H9 (cell line): ENCODE data around the gene RAB43. TPM values are rescaled to one million over a fixed set of nuclear protein-coding genes. Genes with fewer than 3 reads are reported as not detected.

Experiments
- DNase-seq: peaks from one replicate; pipeline ENCODE4 v3.0.0-alpha.2; 2017
- H2AFZ ChIP-seq: one replicate; pipeline ENCODE4 v1.6.1; 2013; ENCODE audit warnings: mild to moderate bottlenecking, low read length, control low read depth, moderate library complexity
- H2AK5ac ChIP-seq: 2 replicates; pipeline ENCODE4 v1.6.1; 2013; ENCODE audit warnings: low read length, control low read depth, mixed read lengths; ENCODE audit not compliant: insufficient read length
- H2BK120ac ChIP-seq: one replicate; pipeline ENCODE4 v1.6.1; 2013; ENCODE audit warnings: low read depth, mild to moderate bottlenecking, low read length, control low read depth, inconsistent platforms; ENCODE audit not compliant: poor library complexity, severe bottlenecking
- H2BK12ac ChIP-seq: 2 replicates; pipeline ENCODE4 v1.6.1; 2013; ENCODE audit warnings: low read length, control low read depth, mixed read lengths, low read depth; ENCODE audit not compliant: insufficient read length
- H2BK15ac ChIP-seq: 2 replicates; pipeline ENCODE4 v1.6.1; 2013; ENCODE audit warnings: low read depth, low read length, control low read depth
- H2BK20ac ChIP-seq: one replicate; pipeline ENCODE4 v1.6.1; 2013; ENCODE audit warnings: low read depth, mild to moderate bottlenecking, low read length, control low read depth, inconsistent platforms; ENCODE audit not compliant: poor library complexity, severe bottlenecking
- H2BK5ac ChIP-seq: 2 replicates; pipeline ENCODE4 v1.6.1; 2013; ENCODE audit warnings: low read length, control low read depth, mixed read lengths; ENCODE audit not compliant: insufficient read length
- H3K14ac ChIP-seq: 2 replicates; pipeline ENCODE4 v1.6.1; 2013; ENCODE audit warnings: low read length, control low read depth; ENCODE audit not compliant: insufficient read depth
- H3K18ac ChIP-seq: 2 replicates; pipeline ENCODE4 v1.6.1; 2013; ENCODE audit warnings: low read depth, mild to moderate bottlenecking, mixed read lengths, low read length, control low read depth; ENCODE audit not compliant: insufficient read length
- H3K23ac ChIP-seq: 2 replicates; pipeline ENCODE4 v1.6.1; 2013; ENCODE audit warnings: low read length, control low read depth, mixed read lengths, low read depth; ENCODE audit not compliant: insufficient read length
- H3K23me2 ChIP-seq: 2 replicates; pipeline ENCODE4 v1.6.1; 2013; ENCODE audit warnings: low read depth, mild to moderate bottlenecking, mixed read lengths, low read length, control low read depth; ENCODE audit not compliant: insufficient read length, poor library complexity, severe bottlenecking
- H3K27ac ChIP-seq: 2 replicates; pipeline ENCODE4 v1.5.1; 2013; ENCODE audit warnings: low read length, control low read depth, mixed read lengths, low read depth; ENCODE audit not compliant: insufficient read length
- H3K27me3 ChIP-seq: 2 replicates; pipeline ENCODE4 v1.6.1; 2013; ENCODE audit warnings: low read length, control low read depth, inconsistent platforms; ENCODE audit not compliant: insufficient read depth
- H3K4ac ChIP-seq: 2 replicates; pipeline ENCODE4 v1.6.1; 2013; ENCODE audit warnings: low read depth, mild to moderate bottlenecking, control low read depth, inconsistent platforms, low read length, moderate library complexity
- H3K4me1 ChIP-seq: 2 replicates; pipeline ENCODE4 v1.6.1; 2013; ENCODE audit warnings: low read length, control low read depth, inconsistent platforms; ENCODE audit not compliant: insufficient read depth
- H3K4me2 ChIP-seq: 2 replicates; pipeline ENCODE4 v1.6.1; 2013; ENCODE audit warnings: low read length, control low read depth, mixed read lengths; ENCODE audit not compliant: insufficient read length, insufficient read depth
- H3K56ac ChIP-seq: 2 replicates; pipeline ENCODE4 v1.6.1; 2013; ENCODE audit warnings: low read depth, mild to moderate bottlenecking, mixed read lengths, low read length, control low read depth; ENCODE audit not compliant: insufficient read length
- H3K79me1 ChIP-seq: 2 replicates; pipeline ENCODE4 v1.6.1; 2013; ENCODE audit warnings: low read depth, mild to moderate bottlenecking, moderate library complexity, low read length, control low read depth, inconsistent platforms; ENCODE audit not compliant: insufficient read depth, poor library complexity, severe bottlenecking
- H3K79me2 ChIP-seq: 2 replicates; pipeline ENCODE4 v1.6.1; 2013; ENCODE audit warnings: low read length, control low read depth, inconsistent platforms; ENCODE audit not compliant: insufficient read depth
- H3K9ac ChIP-seq: 2 replicates; pipeline ENCODE4 v1.6.1; 2013; ENCODE audit warnings: low read length, control low read depth, mixed read lengths; ENCODE audit not compliant: insufficient read length; ENCODE audit errors: extremely low read depth
- H3K9me3 ChIP-seq: one replicate; pipeline ENCODE4 v1.6.1; 2013; ENCODE audit warnings: low read depth, low read length, inconsistent platforms; ENCODE audit not compliant: control insufficient read depth
- H3T11ph ChIP-seq: one replicate; pipeline ENCODE4 v1.6.1; 2013; ENCODE audit warnings: mild to moderate bottlenecking, low read length, control low read depth, inconsistent platforms
- H4K20me1 ChIP-seq: one replicate; pipeline ENCODE4 v1.6.1; 2013; ENCODE audit not compliant: control insufficient read depth, insufficient read length, insufficient read depth
- H4K5ac ChIP-seq: 2 replicates; pipeline ENCODE4 v1.6.1; 2013; ENCODE audit warnings: low read depth, mild to moderate bottlenecking, mixed read lengths, low read length, control low read depth; ENCODE audit not compliant: insufficient read length
- H4K8ac ChIP-seq: replicated peaks from 2 replicates; pipeline ENCODE4 v1.6.1; 2013; ENCODE audit warnings: low read length, control low read depth, mixed read lengths, low read depth; ENCODE audit not compliant: insufficient read length
- H4K91ac ChIP-seq: 2 replicates; pipeline ENCODE4 v1.6.1; 2013; ENCODE audit warnings: low read depth, mild to moderate bottlenecking, moderate library complexity, mixed read lengths, low read length, control low read depth; ENCODE audit not compliant: insufficient read length
- H3K27ac Mint-ChIP-seq, 3 experiments: 2 replicates in 2 of 3; 3 replicates in 1 of 3; pipeline ENCODE4 v1.8.0; 2020 to 2021; ENCODE audit warnings: mixed read lengths in 3 of 3, mild to moderate bottlenecking in 1 of 3, moderate library complexity in 1 of 3
- H3K27me3 Mint-ChIP-seq: 2 replicates; pipeline ENCODE4 v1.8.0; 2021; ENCODE audit warnings: low read depth, mild to moderate bottlenecking, moderate library complexity, mixed read lengths
- H3K36me3 Mint-ChIP-seq, 3 experiments: 2 replicates in 2 of 3; 3 replicates in 1 of 3; pipeline ENCODE4 v1.8.0; 2020 to 2021; ENCODE audit warnings: low read depth in 3 of 3, mixed read lengths in 3 of 3; ENCODE audit not compliant: insufficient read depth in 1 of 3
- H3K4me1 Mint-ChIP-seq, 2 experiments: 2 replicates each; pipeline ENCODE4 v1.8.0; 2020; ENCODE audit warnings: mixed read lengths in 2 of 2
- H3K4me3 Mint-ChIP-seq, 2 experiments: 2 replicates in 1 of 2; 3 replicates in 1 of 2; pipeline ENCODE4 v1.8.0; 2020 to 2021; ENCODE audit warnings: mild to moderate bottlenecking in 2 of 2, mixed read lengths in 2 of 2, moderate library complexity in 1 of 2
- H3K9me3 Mint-ChIP-seq, 2 experiments: 2 replicates in 1 of 2; 3 replicates in 1 of 2; pipeline ENCODE4 v1.8.0; 2020; ENCODE audit warnings: mild to moderate bottlenecking in 2 of 2, mixed read lengths in 2 of 2, moderate library complexity in 1 of 2
- WGBS: extraction: QIAGEN DNeasy Blood & Tissue Kit; methylation state at CpG from one replicate; pipeline ENCODE4 v1.1.7; 2013; ENCODE audit warnings: missing lambda C conversion rate, low lambda C conversion rate, mixed read lengths; ENCODE audit not compliant: insufficient read length; ENCODE audit errors: extremely low coverage; 5-methylcytosine and 5-hydroxymethylcytosine counted together
- total RNA-seq: library from RNA; stranded (reverse); gene quantifications from 2 replicates; pipeline ENCODE4 v1.2.1, GENCODE V29; 2021
- TF ChIP-seq, protein P1 (sequence below): fragments of 200-600 bp; sonication (generic); conservative IDR thresholded peaks from 3 replicates; pipeline ENCODE4 v1.8.0; 2021; ENCODE audit warnings: antibody characterized with exemption, mild to moderate bottlenecking

Gene RAB43
- total RNA-seq, 1 experiment from 2014 or later = 13.6 TPM

DNA sequence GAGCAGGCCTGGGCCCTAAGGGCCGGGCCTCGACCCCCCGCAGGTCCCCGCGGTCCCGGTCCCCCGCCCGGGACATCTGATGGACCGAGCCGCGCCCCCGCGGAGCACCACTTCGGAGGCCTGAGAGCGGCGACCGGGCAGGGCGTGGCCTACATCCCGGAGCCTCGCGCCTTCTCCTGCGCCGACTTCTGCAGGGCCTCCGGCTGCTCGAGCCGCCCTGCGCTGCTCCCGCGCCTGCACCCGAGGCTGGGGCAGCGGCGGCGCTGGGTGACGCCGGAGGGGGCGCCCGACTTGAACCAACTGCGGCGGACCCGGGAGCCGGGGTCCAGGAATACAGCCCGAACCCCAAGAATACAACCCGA is 75.9 kb downstream of the RAB43 start:
- Mint-ChIP-seq H3K4me1 (peaks cover 0 to 15% of the 10 kb centered on the region in 2 experiments; a peak in 2 of 4 replicates), H3K4me3 (no peak overlapping the region), H3K9me3 (peaks cover 10 to 19% of the 10 kb centered on the region in 2 experiments; a peak in 4 of 5 replicates), H3K36me3 (peaks cover 0 to 6% (median 0%) of the 10 kb centered on the region in 3 experiments; a peak in 2 of 7 replicates), H3K27ac (no peak overlapping the region), H3K27me3 (peaks cover 2% of the 10 kb centered on the region; the same call in 1 of the 2 replicates)
- H4K8ac ChIP-seq = no peak overlapping the region
- no peak overlapping the region for H3K9ac ChIP-seq
- H3K18ac ChIP-seq = no peak overlapping the region
- no CpG with 5 or more reads among the region's 43 CpGs for WGBS
- no peak overlapping the region for H2AFZ ChIP-seq
- H3K27me3 ChIP-seq = no peaks in the 10 kb centered on the region
- DNase-seq = peak; percentile 58
- no peak overlapping the region for H3K4ac ChIP-seq
- no peaks in the 10 kb centered on the region; the same call in 1 of the 2 replicates for H3K4me1 ChIP-seq
- H2AK5ac ChIP-seq = no peak overlapping the region
- no peak overlapping the region for H2BK15ac ChIP-seq
- H4K91ac ChIP-seq = no peak overlapping the region
- no peaks in the 10 kb centered on the region for H3K23me2 ChIP-seq
- H2BK20ac ChIP-seq = no peak overlapping the region
- no peak overlapping the region for H2BK120ac ChIP-seq
- H3K27ac ChIP-seq = no peak overlapping the region
- H3K79me1 ChIP-seq = no peaks in the 10 kb centered on the region
- no peaks in the 10 kb centered on the region for H3K9me3 ChIP-seq
- H3K56ac ChIP-seq = no peak overlapping the region
- no peak overlapping the region for H3K14ac ChIP-seq
- H4K20me1 ChIP-seq = no peaks in the 10 kb centered on the region
- H3T11ph ChIP-seq = no peak overlapping the region
- H4K5ac ChIP-seq = no peak overlapping the region
- H2BK12ac ChIP-seq = no peak overlapping the region
- no peak overlapping the region for H3K4me2 ChIP-seq
- no peak overlapping the region for H2BK5ac ChIP-seq
- H3K23ac ChIP-seq = no peak overlapping the region
- TF ChIP-seq, protein P1, sequence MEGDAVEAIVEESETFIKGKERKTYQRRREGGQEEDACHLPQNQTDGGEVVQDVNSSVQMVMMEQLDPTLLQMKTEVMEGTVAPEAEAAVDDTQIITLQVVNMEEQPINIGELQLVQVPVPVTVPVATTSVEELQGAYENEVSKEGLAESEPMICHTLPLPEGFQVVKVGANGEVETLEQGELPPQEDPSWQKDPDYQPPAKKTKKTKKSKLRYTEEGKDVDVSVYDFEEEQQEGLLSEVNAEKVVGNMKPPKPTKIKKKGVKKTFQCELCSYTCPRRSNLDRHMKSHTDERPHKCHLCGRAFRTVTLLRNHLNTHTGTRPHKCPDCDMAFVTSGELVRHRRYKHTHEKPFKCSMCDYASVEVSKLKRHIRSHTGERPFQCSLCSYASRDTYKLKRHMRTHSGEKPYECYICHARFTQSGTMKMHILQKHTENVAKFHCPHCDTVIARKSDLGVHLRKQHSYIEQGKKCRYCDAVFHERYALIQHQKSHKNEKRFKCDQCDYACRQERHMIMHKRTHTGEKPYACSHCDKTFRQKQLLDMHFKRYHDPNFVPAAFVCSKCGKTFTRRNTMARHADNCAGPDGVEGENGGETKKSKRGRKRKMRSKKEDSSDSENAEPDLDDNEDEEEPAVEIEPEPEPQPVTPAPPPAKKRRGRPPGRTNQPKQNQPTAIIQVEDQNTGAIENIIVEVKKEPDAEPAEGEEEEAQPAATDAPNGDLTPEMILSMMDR = no peak
- H3K79me2 ChIP-seq = no peaks in the 10 kb centered on the region
